Measurements from ENCODE around the gene DIAPH3.
A peak's percentile ranks its signal among the peaks of the same experiment; 100 is the strongest.

The DIAPH3 gene

DNA sequence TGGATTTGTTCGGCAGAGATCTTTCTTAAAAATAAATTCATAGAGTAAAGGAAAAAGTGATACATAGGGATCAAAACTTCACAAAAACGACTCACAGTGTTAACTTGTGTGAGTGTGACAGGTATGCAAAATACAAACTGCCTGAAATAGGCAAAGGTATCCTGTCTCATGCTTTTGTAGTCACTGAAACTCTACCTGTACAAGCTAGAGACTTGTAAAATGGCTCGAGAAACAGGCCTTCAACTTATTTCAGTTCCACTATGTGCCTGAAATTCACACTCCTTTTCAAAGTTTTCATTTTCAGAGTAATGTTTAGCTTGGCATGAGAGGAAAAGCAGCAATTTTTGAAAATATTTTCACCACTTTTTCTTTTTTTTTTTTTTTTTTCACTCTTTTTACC, 290.4 kb downstream of the DIAPH3 start:
- no peak overlapping the region for H4K8ac ChIP-seq (ENCODE audit: low read length)
- no peaks in the 10 kb centered on the region for H3K27me3 ChIP-seq (ENCODE audit: control insufficient read depth in 1 of 2, insufficient read depth in 1 of 2, low read length in 2 of 2)
- H3K36me3 ChIP-seq (ENCODE audit: control insufficient read depth in 1 of 2, insufficient read depth in 2 of 2, low read depth in 1 of 2, low read length in 2 of 2), result no peaks in the 10 kb centered on the region
- peaks cover 8% of the 10 kb centered on the region for H3K79me1 ChIP-seq (replicated peaks; ENCODE audit: low read length, poor library complexity, severe bottlenecking)
- H2BK15ac ChIP-seq (ENCODE audit: low read depth, poor library complexity, severe bottlenecking), result no peak overlapping the region
- H3K4me1 ChIP-seq (ENCODE audit: control insufficient read depth, insufficient read depth, low read depth, low read length), result peaks cover 2% of the 10 kb centered on the region
- DNase-seq, result no peak
- no peak overlapping the region for H2AFZ ChIP-seq (ENCODE audit: low read depth, low read length)
- no peak overlapping the region for H3K14ac ChIP-seq (ENCODE audit: low read length in 2 of 2)
- WGBS, result no CpG with 5 or more reads among the region's 3 CpGs
- H3K4me2 ChIP-seq (ENCODE audit: low read length, poor library complexity, severe bottlenecking), result no peak overlapping the region
- H3K23ac ChIP-seq (ENCODE audit: low read length in 2 of 2), result no peak overlapping the region
- no peak overlapping the region for H2BK12ac ChIP-seq (ENCODE audit: low read length in 2 of 2)
- no peak overlapping the region for H4K91ac ChIP-seq (ENCODE audit: low read length)
- no peak overlapping the region for H3K9ac ChIP-seq (ENCODE audit: low read length)
- no peak overlapping the region for H2AK5ac ChIP-seq (ENCODE audit: low read length, severe bottlenecking)
- no peak overlapping the region for H2BK5ac ChIP-seq (ENCODE audit: low read depth, low read length, poor library complexity, severe bottlenecking)
- H2BK120ac ChIP-seq (ENCODE audit: low read depth, low read length), result no peak overlapping the region
- H3K27ac ChIP-seq (ENCODE audit: low read length, poor library complexity, severe bottlenecking), result peak overlapping the region; percentile 69
- no peaks in the 10 kb centered on the region for H3K9me3 ChIP-seq (ENCODE audit: control insufficient read depth, low read length)
- no peak overlapping the region for H3K4me3 ChIP-seq (ENCODE audit: insufficient read depth in 1 of 2, low read depth in 1 of 2, low read length in 2 of 2)
- H3K4ac ChIP-seq (ENCODE audit: low read depth in 1 of 2, low read length in 2 of 2), result no peak overlapping the region
- H3K18ac ChIP-seq (ENCODE audit: low read depth in 1 of 2, low read length in 2 of 2), result no peak overlapping the region

DNA sequence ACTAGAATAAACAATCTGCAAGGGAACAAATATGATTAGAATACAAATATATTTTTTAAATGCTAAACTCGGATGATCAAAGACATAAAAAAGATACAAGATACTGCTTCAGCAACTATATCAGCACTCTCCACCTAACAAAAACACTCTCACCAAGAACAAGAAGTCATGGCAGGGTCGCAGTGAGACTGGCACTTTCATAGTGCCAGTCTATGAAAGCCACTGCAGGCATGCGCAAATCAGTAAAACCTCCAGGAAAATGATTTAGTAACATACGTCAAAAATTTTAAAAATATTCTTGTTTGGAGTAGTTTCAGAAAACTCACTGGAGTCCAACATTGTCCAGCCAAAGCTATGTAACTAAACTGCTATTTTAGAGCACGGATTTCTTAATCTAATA, 295.9 kb downstream of the DIAPH3 start:
- no peaks in the 10 kb centered on the region for H3K27me3 ChIP-seq (ENCODE audit: control insufficient read depth in 1 of 2, insufficient read depth in 1 of 2, low read length in 2 of 2)
- H3K4me1 ChIP-seq (ENCODE audit: control insufficient read depth, insufficient read depth, low read depth, low read length), result no peaks in the 10 kb centered on the region
- H3K79me1 ChIP-seq (replicated peaks; ENCODE audit: low read length, poor library complexity, severe bottlenecking), result peaks cover 9% of the 10 kb centered on the region
- H3K36me3 ChIP-seq (ENCODE audit: control insufficient read depth in 1 of 2, insufficient read depth in 2 of 2, low read depth in 1 of 2, low read length in 2 of 2), result no peaks in the 10 kb centered on the region
- no peak overlapping the region for H3K4ac ChIP-seq (ENCODE audit: low read depth in 1 of 2, low read length in 2 of 2)
- H3K4me2 ChIP-seq (ENCODE audit: low read length, poor library complexity, severe bottlenecking), result no peak overlapping the region
- H3K9me3 ChIP-seq (ENCODE audit: control insufficient read depth, low read length), result no peaks in the 10 kb centered on the region
- DNase-seq, result no peak
- no peak overlapping the region for H4K91ac ChIP-seq (ENCODE audit: low read length)
- H3K23ac ChIP-seq (ENCODE audit: low read length in 2 of 2), result no peak overlapping the region
- no peak overlapping the region for H4K8ac ChIP-seq (ENCODE audit: low read length)
- H3K14ac ChIP-seq (ENCODE audit: low read length in 2 of 2), result no peak overlapping the region
- no peak overlapping the region for H3K18ac ChIP-seq (ENCODE audit: low read depth in 1 of 2, low read length in 2 of 2)
- no peak overlapping the region for H2BK15ac ChIP-seq (ENCODE audit: low read depth, poor library complexity, severe bottlenecking)
- H3K4me3 ChIP-seq (ENCODE audit: insufficient read depth in 1 of 2, low read depth in 1 of 2, low read length in 2 of 2), result no peak overlapping the region
- no peak overlapping the region for H2BK5ac ChIP-seq (ENCODE audit: low read depth, low read length, poor library complexity, severe bottlenecking)
- no peak overlapping the region for H3K9ac ChIP-seq (ENCODE audit: low read length)
- H2BK120ac ChIP-seq (ENCODE audit: low read depth, low read length), result no peak overlapping the region
- H2AK5ac ChIP-seq (ENCODE audit: low read length, severe bottlenecking), result no peak overlapping the region
- no peak overlapping the region for H2AFZ ChIP-seq (ENCODE audit: low read depth, low read length)
- no peak overlapping the region for H3K27ac ChIP-seq (ENCODE audit: low read length, poor library complexity, severe bottlenecking)
- 95% methylated on average over 3 of the region's 5 CpGs for WGBS
- H2BK12ac ChIP-seq (ENCODE audit: low read length in 2 of 2), result no peak overlapping the region

GRCh38 chr13:59865398-59865797, 298.3 kb downstream of the DIAPH3 start:
- H2BK5ac ChIP-seq (ENCODE audit: low read depth, low read length, poor library complexity, severe bottlenecking), result no peak overlapping the region
- no peaks in the 10 kb centered on the region for H3K4me1 ChIP-seq (ENCODE audit: control insufficient read depth, insufficient read depth, low read depth, low read length)
- no peak overlapping the region for H2AK5ac ChIP-seq (ENCODE audit: low read length, severe bottlenecking)
- DNase-seq, result peak; percentile 6
- no peak overlapping the region for H4K8ac ChIP-seq (ENCODE audit: low read length)
- WGBS, result no CpG with 5 or more reads among the region's 3 CpGs
- H3K18ac ChIP-seq (ENCODE audit: low read depth in 1 of 2, low read length in 2 of 2), result no peak overlapping the region
- no peak overlapping the region for H2AFZ ChIP-seq (ENCODE audit: low read depth, low read length)
- no peak overlapping the region for H3K4me3 ChIP-seq (ENCODE audit: insufficient read depth in 1 of 2, low read depth in 1 of 2, low read length in 2 of 2)
- H4K91ac ChIP-seq (ENCODE audit: low read length), result no peak overlapping the region
- H3K4ac ChIP-seq (ENCODE audit: low read depth in 1 of 2, low read length in 2 of 2), result no peak overlapping the region
- H3K36me3 ChIP-seq (ENCODE audit: control insufficient read depth in 1 of 2, insufficient read depth in 2 of 2, low read depth in 1 of 2, low read length in 2 of 2), result no peaks in the 10 kb centered on the region
- H3K27ac ChIP-seq (ENCODE audit: low read length, poor library complexity, severe bottlenecking), result no peak overlapping the region
- H3K4me2 ChIP-seq (ENCODE audit: low read length, poor library complexity, severe bottlenecking), result no peak overlapping the region
- H2BK120ac ChIP-seq (ENCODE audit: low read depth, low read length), result no peak overlapping the region
- H3K9ac ChIP-seq (ENCODE audit: low read length), result no peak overlapping the region
- H3K27me3 ChIP-seq (ENCODE audit: control insufficient read depth in 1 of 2, insufficient read depth in 1 of 2, low read length in 2 of 2), result no peaks in the 10 kb centered on the region
- peaks cover 10% of the 10 kb centered on the region for H3K79me1 ChIP-seq (replicated peaks; ENCODE audit: low read length, poor library complexity, severe bottlenecking)
- H2BK12ac ChIP-seq (ENCODE audit: low read length in 2 of 2), result no peak overlapping the region
- no peak overlapping the region for H2BK15ac ChIP-seq (ENCODE audit: low read depth, poor library complexity, severe bottlenecking)
- no peak overlapping the region for H3K23ac ChIP-seq (ENCODE audit: low read length in 2 of 2)
- no peak overlapping the region for H3K14ac ChIP-seq (ENCODE audit: low read length in 2 of 2)
- no peaks in the 10 kb centered on the region for H3K9me3 ChIP-seq (ENCODE audit: control insufficient read depth, low read length)

- no peak overlapping the region for H4K8ac ChIP-seq (ENCODE audit: low read length)
- no peak overlapping the region for H2AK5ac ChIP-seq (ENCODE audit: low read length, severe bottlenecking)
- H3K4ac ChIP-seq (ENCODE audit: low read depth in 1 of 2, low read length in 2 of 2), result no peak overlapping the region
- WGBS, result no CpG with 5 or more reads among the region's 1 CpG
- H3K9me3 ChIP-seq (ENCODE audit: control insufficient read depth, low read length), result no peaks in the 10 kb centered on the region
- no peak overlapping the region for H3K4me3 ChIP-seq (ENCODE audit: insufficient read depth in 1 of 2, low read depth in 1 of 2, low read length in 2 of 2)
- H3K27me3 ChIP-seq (ENCODE audit: control insufficient read depth in 1 of 2, insufficient read depth in 1 of 2, low read length in 2 of 2), result no peaks in the 10 kb centered on the region
- H3K36me3 ChIP-seq (ENCODE audit: control insufficient read depth in 1 of 2, insufficient read depth in 2 of 2, low read depth in 1 of 2, low read length in 2 of 2), result no peaks in the 10 kb centered on the region
- no peak overlapping the region for H3K27ac ChIP-seq (ENCODE audit: low read length, poor library complexity, severe bottlenecking)
- H3K4me2 ChIP-seq (ENCODE audit: low read length, poor library complexity, severe bottlenecking), result no peak overlapping the region
- H2BK15ac ChIP-seq (ENCODE audit: low read depth, poor library complexity, severe bottlenecking), result no peak overlapping the region
- H3K79me1 ChIP-seq (replicated peaks; ENCODE audit: low read length, poor library complexity, severe bottlenecking), result peaks cover 10% of the 10 kb centered on the region
- H2BK12ac ChIP-seq (ENCODE audit: low read length in 2 of 2), result no peak overlapping the region
- no peak overlapping the region for H2BK5ac ChIP-seq (ENCODE audit: low read depth, low read length, poor library complexity, severe bottlenecking)
- H3K18ac ChIP-seq (ENCODE audit: low read depth in 1 of 2, low read length in 2 of 2), result no peak overlapping the region
- no peak overlapping the region for H3K23ac ChIP-seq (ENCODE audit: low read length in 2 of 2)
- no peak overlapping the region for H3K9ac ChIP-seq (ENCODE audit: low read length)
- no peak for DNase-seq
- H2BK120ac ChIP-seq (ENCODE audit: low read depth, low read length), result no peak overlapping the region
- no peaks in the 10 kb centered on the region for H3K4me1 ChIP-seq (ENCODE audit: control insufficient read depth, insufficient read depth, low read depth, low read length)
- no peak overlapping the region for H3K14ac ChIP-seq (ENCODE audit: low read length in 2 of 2)
- no peak overlapping the region for H2AFZ ChIP-seq (ENCODE audit: low read depth, low read length)
- H4K91ac ChIP-seq (ENCODE audit: low read length), result no peak overlapping the region
Observed at GRCh38 chr13:59863621-59864020, 300.1 kb downstream of the DIAPH3 start.

All from mesenchymal stem cell (in vitro differentiated cells and primary cell).